Fibroblast of the aortic adventitia (primary cell): ENCODE data around the gene ZNF554. TPM values are rescaled to one million over a fixed set of nuclear protein-coding genes. Genes with fewer than 3 reads are reported as not detected.
A peak's percentile ranks its signal among the peaks of the same experiment; 100 is the strongest.

Source experiments
- DNase-seq: peaks from one replicate; pipeline ENCODE4 v3.0.0-alpha.2; 2010; ENCODE audit warnings: low read depth
- H3K4me3 ChIP-seq: 2 replicates; pipeline ENCODE4 v1.5.1; 2011; ENCODE audit warnings: low read depth, mild to moderate bottlenecking, control low read depth, low read length, moderate library complexity
- total RNA-seq: library from RNA; depleted of rRNA; stranded (reverse); fragments of >200 nt; gene quantifications from 2 replicates; pipeline ENCODE4 v1.2.3, GENCODE V29; 2012; ENCODE audit warnings: low replicate concordance
- TF ChIP-seq, protein P1 (sequence below): IDR thresholded peaks from 2 replicates; pipeline ENCODE4 v1.5.1; 2011; ENCODE audit warnings: mild to moderate bottlenecking, low read length, control low read depth, inconsistent platforms; ENCODE audit not compliant: insufficient read depth

Gene ZNF554
- total RNA-seq, 1 donor = 3.2 TPM

DNA sequence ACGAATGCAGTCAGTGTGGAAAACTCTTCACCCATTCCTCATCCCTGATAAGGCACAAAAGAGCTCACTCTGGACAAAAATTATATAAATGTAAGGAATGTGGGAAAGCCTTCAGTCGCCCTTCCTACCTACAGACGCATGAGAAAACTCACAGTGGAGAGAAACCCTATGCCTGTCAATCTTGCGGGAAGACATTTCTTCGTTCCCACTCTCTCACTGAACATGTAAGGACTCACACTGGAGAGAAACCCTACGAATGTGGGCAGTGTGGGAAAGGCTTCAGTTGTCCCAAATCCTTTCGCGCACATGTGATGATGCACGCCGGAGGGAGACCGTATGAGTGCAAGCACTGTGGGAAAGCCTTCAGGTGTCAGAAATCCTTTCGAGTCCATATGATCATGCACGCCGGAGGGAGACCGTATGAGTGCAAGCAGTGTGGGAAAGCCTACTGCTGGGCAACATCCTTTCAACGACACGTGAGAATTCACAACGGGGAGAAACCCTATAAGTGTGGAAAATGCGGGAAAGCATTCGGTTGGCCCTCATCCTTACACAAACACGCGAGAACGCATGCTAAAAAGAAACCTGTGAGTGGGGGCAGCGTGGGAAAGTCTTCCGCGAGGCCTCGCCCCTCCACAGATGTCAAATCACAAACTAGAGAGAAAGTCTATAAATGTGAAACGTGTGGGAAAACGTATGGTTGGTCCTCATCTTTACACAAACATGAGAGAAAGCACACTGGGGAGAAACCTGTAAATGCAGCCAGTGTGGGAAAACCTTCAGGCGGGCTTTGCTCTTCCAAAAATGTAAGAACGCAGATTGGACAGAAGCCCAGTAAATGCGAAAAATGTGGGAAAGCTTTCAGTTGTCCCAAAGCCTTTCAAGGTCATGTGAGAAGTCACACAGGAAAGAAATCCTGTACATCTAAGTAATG is 58.0 kb downstream of the ZNF554 start:
- TF ChIP-seq, protein P1, sequence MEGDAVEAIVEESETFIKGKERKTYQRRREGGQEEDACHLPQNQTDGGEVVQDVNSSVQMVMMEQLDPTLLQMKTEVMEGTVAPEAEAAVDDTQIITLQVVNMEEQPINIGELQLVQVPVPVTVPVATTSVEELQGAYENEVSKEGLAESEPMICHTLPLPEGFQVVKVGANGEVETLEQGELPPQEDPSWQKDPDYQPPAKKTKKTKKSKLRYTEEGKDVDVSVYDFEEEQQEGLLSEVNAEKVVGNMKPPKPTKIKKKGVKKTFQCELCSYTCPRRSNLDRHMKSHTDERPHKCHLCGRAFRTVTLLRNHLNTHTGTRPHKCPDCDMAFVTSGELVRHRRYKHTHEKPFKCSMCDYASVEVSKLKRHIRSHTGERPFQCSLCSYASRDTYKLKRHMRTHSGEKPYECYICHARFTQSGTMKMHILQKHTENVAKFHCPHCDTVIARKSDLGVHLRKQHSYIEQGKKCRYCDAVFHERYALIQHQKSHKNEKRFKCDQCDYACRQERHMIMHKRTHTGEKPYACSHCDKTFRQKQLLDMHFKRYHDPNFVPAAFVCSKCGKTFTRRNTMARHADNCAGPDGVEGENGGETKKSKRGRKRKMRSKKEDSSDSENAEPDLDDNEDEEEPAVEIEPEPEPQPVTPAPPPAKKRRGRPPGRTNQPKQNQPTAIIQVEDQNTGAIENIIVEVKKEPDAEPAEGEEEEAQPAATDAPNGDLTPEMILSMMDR = no peak
- DNase-seq = no peak
- H3K4me3 ChIP-seq = no peak overlapping the region

DNA sequence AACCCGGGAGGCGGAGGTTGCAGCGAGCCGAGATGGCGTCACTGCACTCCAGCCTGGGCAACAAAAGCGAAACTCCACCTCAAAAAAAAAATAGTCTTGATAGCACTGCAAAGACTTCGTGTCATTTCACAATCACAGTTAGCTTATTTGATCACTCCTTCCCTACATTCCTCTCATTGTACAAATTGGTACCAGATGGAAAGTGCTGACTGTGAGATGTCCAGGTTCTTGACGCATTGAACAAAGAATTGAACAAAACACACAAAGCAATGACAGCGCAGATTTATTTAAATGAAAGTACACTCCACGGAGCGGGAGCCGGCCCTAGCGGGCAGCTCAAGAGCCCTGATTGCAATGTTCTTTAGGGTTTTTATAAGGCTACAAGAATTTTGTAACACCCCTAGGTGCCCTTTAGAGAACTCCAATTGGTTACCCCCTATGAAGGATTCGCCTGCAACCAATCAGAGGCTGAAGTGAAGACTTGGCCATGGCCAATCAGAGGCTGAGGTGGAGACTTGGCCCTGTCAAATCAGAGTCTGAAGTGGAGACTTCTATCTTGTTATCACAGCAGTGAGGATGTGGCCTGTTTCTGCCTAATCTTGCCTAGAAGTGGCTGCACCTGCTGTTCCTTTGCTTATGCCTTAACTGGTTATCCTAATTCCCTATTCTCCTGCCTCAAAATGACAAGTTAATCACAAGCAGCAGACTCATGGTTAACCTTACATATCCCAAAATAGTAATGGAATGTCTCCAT is 64.2 kb downstream of the ZNF554 start:
- TF ChIP-seq, protein P1 = no peak
- peak; percentile 3 for DNase-seq

DNA sequence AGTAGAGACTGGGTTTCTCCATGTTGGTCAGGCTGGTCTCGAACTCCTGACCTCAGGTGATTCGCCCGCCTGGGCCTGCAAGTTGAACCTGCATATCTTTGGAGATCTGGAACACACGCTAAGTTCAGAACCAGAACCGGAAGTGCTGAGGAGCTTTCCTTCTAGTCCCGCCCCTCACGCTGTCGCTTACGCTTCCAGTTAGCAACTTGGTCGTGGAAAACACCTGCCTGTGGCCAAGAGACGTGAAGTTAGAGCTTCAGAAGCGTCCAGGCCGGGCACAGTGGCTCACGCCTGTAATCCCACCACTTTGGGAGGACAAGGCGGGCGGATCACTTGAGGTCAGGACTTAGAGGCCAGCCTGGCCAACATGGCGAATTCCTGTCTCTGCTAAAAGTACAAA is 66.1 kb downstream of the ZNF554 start:
- TF ChIP-seq, protein P1 = no peak

More for the DNA sequence above, 64.2 kb downstream of the ZNF554 start:
- no peak overlapping the region for H3K4me3 ChIP-seq

More for the DNA sequence above, 66.1 kb downstream of the ZNF554 start:
- H3K4me3 ChIP-seq = no peak overlapping the region
- no peak for DNase-seq

Other genes starting within 250 kb of the ZNF554 start
- gene GNG7, start 117.2 kb upstream of the ZNF554 start, total RNA-seq = 0.45 and 0.65 TPM in 2 replicates
- 3.9 and 14.9 TPM in 2 replicates for gene DIRAS1, start 98.5 kb upstream of the ZNF554 start, total RNA-seq
- gene SLC39A3, start 79.9 kb upstream of the ZNF554 start, total RNA-seq = 28.4 and 47.8 TPM in 2 replicates
- gene SGTA, start 36.6 kb upstream of the ZNF554 start, total RNA-seq = 39.4 and 40.3 TPM in 2 replicates
- gene THOP1, start 34.4 kb upstream of the ZNF554 start, total RNA-seq = 46.4 and 70.0 TPM in 2 replicates
- gene ZNF555, start 21.6 kb downstream of the ZNF554 start, total RNA-seq = 5.9 and 7.0 TPM in 2 replicates
- 0.08 TPM in 1 of 2 replicates, not detected in the other for gene ZNF556, start 47.5 kb downstream of the ZNF554 start, total RNA-seq
- 3.4 and 4.8 TPM in 2 replicates for gene ZNF57, start 81.1 kb downstream of the ZNF554 start, total RNA-seq
- gene ZNF77, start 125.1 kb downstream of the ZNF554 start, total RNA-seq = 5.5 and 7.8 TPM in 2 replicates
- gene TLE6, start 157.7 kb downstream of the ZNF554 start, total RNA-seq = 0.18 TPM in 1 of 2 replicates, not detected in the other
- 5.2 and 12.8 TPM in 2 replicates for gene TLE2, start 209.4 kb downstream of the ZNF554 start, total RNA-seq
- gene TLE5, start 242.6 kb downstream of the ZNF554 start, total RNA-seq = 42.2 and 232 TPM in 2 replicates